Measurements from ENCODE around the gene TGIF1. TPM values are rescaled to one million over a fixed set of nuclear protein-coding genes. Genes with fewer than 3 reads are reported as not detected.

Gene TGIF1
- polyA plus RNA-seq, 1 donor from 2014 or later, result 3.6 TPM

DNA sequence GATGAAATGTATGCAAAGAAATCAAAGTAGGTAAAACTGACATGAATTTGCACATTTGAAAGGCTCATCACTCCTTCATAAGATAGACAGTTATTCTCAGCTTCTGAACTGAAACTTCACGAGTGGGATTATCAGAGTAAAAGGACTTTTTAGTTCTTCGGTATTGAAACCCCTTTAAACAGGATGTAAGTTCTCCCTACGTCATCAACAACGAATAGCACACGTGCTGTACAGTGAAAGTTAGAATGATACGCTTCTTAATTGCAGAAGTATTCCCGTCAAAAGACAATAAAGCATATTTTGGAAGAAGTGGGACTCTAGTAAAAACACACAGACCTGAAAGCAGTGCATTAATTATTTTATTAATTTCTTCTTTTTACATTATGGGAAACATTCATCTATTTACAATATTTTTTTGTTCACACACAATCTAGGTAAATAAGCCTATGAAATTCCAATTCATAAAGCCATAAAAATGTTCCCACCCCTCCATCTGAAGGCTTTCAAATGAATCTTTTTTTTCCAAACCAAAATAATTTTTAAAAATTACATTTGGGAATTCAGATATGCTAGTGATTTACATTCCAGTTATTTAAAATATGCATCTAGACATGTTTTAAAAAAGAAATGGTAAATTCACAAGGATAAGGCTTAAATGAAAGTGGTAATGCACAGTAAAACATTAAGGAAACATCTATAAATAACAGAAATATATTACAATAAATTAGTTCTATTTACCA lies 45.9 kb downstream of the TGIF1 start:
- peaks cover 27% of the 10 kb centered on the region for H3K27me3 ChIP-seq (ENCODE audit: insufficient read depth, low read depth, low read length)
- H3K9me2 ChIP-seq (ENCODE audit: insufficient read depth, low read length), result no peaks in the 10 kb centered on the region
- H3K9ac ChIP-seq (ENCODE audit: low read length), result no peak overlapping the region
- H2AFZ ChIP-seq (ENCODE audit: low read depth, low read length), result no peak overlapping the region
- no peaks in the 10 kb centered on the region for H3F3A ChIP-seq (ENCODE audit: insufficient read depth, low read length, poor library complexity, severe bottlenecking)
- no peak for TF ChIP-seq EZH2 (IDR thresholded peaks at IDR 0.05; ENCODE audit: borderline replicate concordance, insufficient read depth, low read length, poor library complexity, severe bottlenecking)
- TF ChIP-seq SMC3 (conservative IDR thresholded peaks at IDR 0.05; ENCODE audit: poor library complexity), result no peak
- TF ChIP-seq TAF1 (IDR thresholded peaks at IDR 0.05; ENCODE audit: low read depth), result no peak
- no peak for TF ChIP-seq MXI1 (conservative IDR thresholded peaks at IDR 0.05; ENCODE audit: poor library complexity, severe bottlenecking)
- TF ChIP-seq RAD21 (conservative IDR thresholded peaks at IDR 0.05), result no peak
- TF ChIP-seq, protein P1, sequence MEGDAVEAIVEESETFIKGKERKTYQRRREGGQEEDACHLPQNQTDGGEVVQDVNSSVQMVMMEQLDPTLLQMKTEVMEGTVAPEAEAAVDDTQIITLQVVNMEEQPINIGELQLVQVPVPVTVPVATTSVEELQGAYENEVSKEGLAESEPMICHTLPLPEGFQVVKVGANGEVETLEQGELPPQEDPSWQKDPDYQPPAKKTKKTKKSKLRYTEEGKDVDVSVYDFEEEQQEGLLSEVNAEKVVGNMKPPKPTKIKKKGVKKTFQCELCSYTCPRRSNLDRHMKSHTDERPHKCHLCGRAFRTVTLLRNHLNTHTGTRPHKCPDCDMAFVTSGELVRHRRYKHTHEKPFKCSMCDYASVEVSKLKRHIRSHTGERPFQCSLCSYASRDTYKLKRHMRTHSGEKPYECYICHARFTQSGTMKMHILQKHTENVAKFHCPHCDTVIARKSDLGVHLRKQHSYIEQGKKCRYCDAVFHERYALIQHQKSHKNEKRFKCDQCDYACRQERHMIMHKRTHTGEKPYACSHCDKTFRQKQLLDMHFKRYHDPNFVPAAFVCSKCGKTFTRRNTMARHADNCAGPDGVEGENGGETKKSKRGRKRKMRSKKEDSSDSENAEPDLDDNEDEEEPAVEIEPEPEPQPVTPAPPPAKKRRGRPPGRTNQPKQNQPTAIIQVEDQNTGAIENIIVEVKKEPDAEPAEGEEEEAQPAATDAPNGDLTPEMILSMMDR (IDR thresholded peaks at IDR 0.05; ENCODE audit: poor library complexity, severe bottlenecking), result no peak
- TF ChIP-seq POLR2AphosphoS5 (IDR thresholded peaks at IDR 0.05), result no peak
- no peak for TF ChIP-seq EP300 (conservative IDR thresholded peaks at IDR 0.05; ENCODE audit: poor library complexity, severe bottlenecking)
- TF ChIP-seq REST (IDR thresholded peaks at IDR 0.05; ENCODE audit: borderline replicate concordance), result no peak
- no peaks in the 10 kb centered on the region for H3K79me2 ChIP-seq (replicated peaks; ENCODE audit: insufficient read depth, low read length)
- H3K36me3 ChIP-seq (ENCODE audit: insufficient read depth, low read length), result no peaks in the 10 kb centered on the region
- H4K20me1 ChIP-seq (ENCODE audit: insufficient read depth), result no peaks in the 10 kb centered on the region
- no peak overlapping the region for H3K4me2 ChIP-seq (ENCODE audit: low read length)
- no peak overlapping the region for H3K27ac ChIP-seq (ENCODE audit: low read length)
- H3K4me3 ChIP-seq (ENCODE audit: low read length), result no peak overlapping the region
- H3K9me3 ChIP-seq (ENCODE audit: low read length), result no peaks in the 10 kb centered on the region

GRCh38 chr18:3498698-3499471 lies 48.9 kb downstream of the TGIF1 start:
- no peak for TF ChIP-seq EZH2 (IDR thresholded peaks at IDR 0.05; ENCODE audit: borderline replicate concordance, insufficient read depth, low read length, poor library complexity, severe bottlenecking)
- TF ChIP-seq SMC3 (conservative IDR thresholded peaks at IDR 0.05; ENCODE audit: poor library complexity), result no peak
- TF ChIP-seq RAD21 (conservative IDR thresholded peaks at IDR 0.05), result no peak
- no peak for TF ChIP-seq MXI1 (conservative IDR thresholded peaks at IDR 0.05; ENCODE audit: poor library complexity, severe bottlenecking)
- TF ChIP-seq, protein P1 (IDR thresholded peaks at IDR 0.05; ENCODE audit: poor library complexity, severe bottlenecking), result no peak
- TF ChIP-seq TAF1 (IDR thresholded peaks at IDR 0.05; ENCODE audit: low read depth), result no peak
- no peak for TF ChIP-seq EP300 (conservative IDR thresholded peaks at IDR 0.05; ENCODE audit: poor library complexity, severe bottlenecking)
- no peak for TF ChIP-seq REST (IDR thresholded peaks at IDR 0.05; ENCODE audit: borderline replicate concordance)
- TF ChIP-seq POLR2AphosphoS5 (IDR thresholded peaks at IDR 0.05), result no peak
- no peaks in the 10 kb centered on the region for H3K36me3 ChIP-seq (ENCODE audit: insufficient read depth, low read length)
- H3K4me3 ChIP-seq (ENCODE audit: low read length), result peak overlapping the region; percentile 62
- H3K9me3 ChIP-seq (ENCODE audit: low read length), result no peaks in the 10 kb centered on the region
- H3K27ac ChIP-seq (ENCODE audit: low read length), result no peak overlapping the region
- no peaks in the 10 kb centered on the region for H3F3A ChIP-seq (ENCODE audit: insufficient read depth, low read length, poor library complexity, severe bottlenecking)
- H3K4me2 ChIP-seq (ENCODE audit: low read length), result no peak overlapping the region
- peak overlapping the region; percentile 15 for H3K9ac ChIP-seq (ENCODE audit: low read length)
- H3K27me3 ChIP-seq (ENCODE audit: insufficient read depth, low read depth, low read length), result peaks cover 27% of the 10 kb centered on the region
- no peak overlapping the region for H2AFZ ChIP-seq (ENCODE audit: low read depth, low read length)
- H3K9me2 ChIP-seq (ENCODE audit: insufficient read depth, low read length), result no peaks in the 10 kb centered on the region
- no peaks in the 10 kb centered on the region for H4K20me1 ChIP-seq (ENCODE audit: insufficient read depth)
- H3K79me2 ChIP-seq (replicated peaks; ENCODE audit: insufficient read depth, low read length), result no peaks in the 10 kb centered on the region

All from neural cell (in vitro differentiated cells).